GM19468 (cell line): ENCODE measurements around the gene ZNF333.
"Not testable (repeated sequence)": the region's sequence is repeated elsewhere in the genome, so short reads cannot be mapped to it uniquely, and the experiment has no call there.

Source experiments
- ATAC-seq: cut with Tn5 transposase; IDR thresholded peaks from one replicate; pipeline ENCODE4 v1.9.1; 2021; ENCODE audit warnings: mild to moderate bottlenecking, moderate library complexity, moderate number of reproducible peaks; ENCODE audit not compliant: unreplicated experiment; ENCODE audit errors: extremely low read depth

The ZNF333 gene

GRCh38 chr19:14764401-14764800, 74.6 kb downstream of the ZNF333 start:
- ATAC-seq = no peak

- ATAC-seq = not testable (repeated sequence)
These were observed 75.6 kb downstream of the ZNF333 start for GRCh38 chr19:14765403-14765802.

- not testable (repeated sequence) for ATAC-seq
These were observed 76.0 kb downstream of the ZNF333 start for GRCh38 chr19:14765841-14766240.

- ATAC-seq = no peak
These were observed 77.7 kb downstream of the ZNF333 start for GRCh38 chr19:14767466-14767971.

GRCh38 chr19:14768001-14768400, 78.2 kb downstream of the ZNF333 start:
- ATAC-seq = no peak

- no peak for ATAC-seq
These were observed 79.4 kb downstream of the ZNF333 start for GRCh38 chr19:14769201-14769600.

GRCh38 chr19:14770136-14770535, 80.3 kb downstream of the ZNF333 start:
- no peak for ATAC-seq

- no peak for ATAC-seq
These were observed 81.3 kb downstream of the ZNF333 start for GRCh38 chr19:14770944-14771839.

GRCh38 chr19:14772467-14772866, 82.6 kb downstream of the ZNF333 start:
- ATAC-seq = no peak

- no peak for ATAC-seq
These were observed 83.1 kb downstream of the ZNF333 start for GRCh38 chr19:14772995-14773394.

GRCh38 chr19:14773722-14774121, 83.9 kb downstream of the ZNF333 start:
- not testable (repeated sequence) for ATAC-seq

GRCh38 chr19:14774373-14774772, 84.5 kb downstream of the ZNF333 start:
- no peak for ATAC-seq

GRCh38 chr19:14775326-14775725, 85.5 kb downstream of the ZNF333 start:
- not testable (repeated sequence) for ATAC-seq

GRCh38 chr19:14775869-14776586, 86.2 kb downstream of the ZNF333 start:
- ATAC-seq = no peak

- not testable (repeated sequence) for ATAC-seq
These were observed 87.8 kb downstream of the ZNF333 start for GRCh38 chr19:14777645-14778044.

GRCh38 chr19:14778110-14778845, 88.4 kb downstream of the ZNF333 start, which contains the start of gene ADGRE2:
Gene ADGRE2 (minus strand): TSS chr19:14778560. CDS start chr19:14776756, 1,804 bp downstream.
- ATAC-seq = not testable (repeated sequence)

- ATAC-seq = no peak
These were observed 89.3 kb downstream of the ZNF333 start for GRCh38 chr19:14779151-14779550.

- ATAC-seq = not testable (repeated sequence)
These were observed 90.9 kb downstream of the ZNF333 start for GRCh38 chr19:14780622-14781225.

GRCh38 chr19:14781713-14782536, 92.1 kb downstream of the ZNF333 start:
- ATAC-seq = not testable (repeated sequence)
